Ammon's horn (tissue), 1 donor: Measurements from ENCODE around the gene HSD3B7.
A peak's percentile ranks its signal among the peaks of the same experiment; 100 is the strongest.

Experiments used
- DNase-seq: peaks from one replicate; pipeline ENCODE4 v3.0.0-alpha.2; 2016; ENCODE audit warnings: low spot score

HSD3B7 gene

DNA sequence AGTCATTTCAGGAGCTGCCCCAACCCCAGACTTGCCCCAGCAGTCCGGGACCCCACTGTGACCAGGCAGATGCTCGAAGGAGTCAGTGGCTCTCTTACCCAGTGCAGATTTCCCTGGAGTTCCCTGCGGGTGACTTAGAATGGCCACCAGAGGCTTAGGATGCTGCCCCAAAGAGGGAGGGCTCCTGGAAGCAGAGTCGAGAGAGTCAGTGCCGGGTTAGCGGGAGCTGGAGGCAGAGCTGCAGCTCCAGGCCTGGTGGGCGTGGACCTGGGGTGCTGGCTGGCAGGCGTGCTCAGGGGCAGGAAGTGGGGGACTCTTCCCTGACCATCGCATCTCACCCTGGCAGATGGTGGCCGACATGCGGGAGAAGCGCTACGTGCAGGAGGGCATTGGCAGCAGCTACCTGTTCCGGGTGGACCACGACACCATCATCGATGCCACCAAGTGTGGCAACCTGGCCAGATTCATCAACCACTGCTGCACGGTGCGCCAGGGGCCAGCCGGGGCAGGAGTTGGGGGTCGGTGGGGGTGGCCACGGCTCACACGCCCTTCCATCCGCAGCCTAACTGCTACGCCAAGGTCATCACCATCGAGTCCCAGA lies 1.6 kb upstream of the HSD3B7 start:
- DNase-seq = no peak

- DNase-seq = no peak
Observed at GRCh38 chr16:30983898-30984610, 953 bp upstream of the HSD3B7 start.

GRCh38 chr16:30985401-30986128 lies 558 bp downstream of the HSD3B7 start:
- DNase-seq = no peak

GRCh38 chr16:30986129-30986991 lies 1.4 kb downstream of the HSD3B7 start:
- no peak for DNase-seq

DNA sequence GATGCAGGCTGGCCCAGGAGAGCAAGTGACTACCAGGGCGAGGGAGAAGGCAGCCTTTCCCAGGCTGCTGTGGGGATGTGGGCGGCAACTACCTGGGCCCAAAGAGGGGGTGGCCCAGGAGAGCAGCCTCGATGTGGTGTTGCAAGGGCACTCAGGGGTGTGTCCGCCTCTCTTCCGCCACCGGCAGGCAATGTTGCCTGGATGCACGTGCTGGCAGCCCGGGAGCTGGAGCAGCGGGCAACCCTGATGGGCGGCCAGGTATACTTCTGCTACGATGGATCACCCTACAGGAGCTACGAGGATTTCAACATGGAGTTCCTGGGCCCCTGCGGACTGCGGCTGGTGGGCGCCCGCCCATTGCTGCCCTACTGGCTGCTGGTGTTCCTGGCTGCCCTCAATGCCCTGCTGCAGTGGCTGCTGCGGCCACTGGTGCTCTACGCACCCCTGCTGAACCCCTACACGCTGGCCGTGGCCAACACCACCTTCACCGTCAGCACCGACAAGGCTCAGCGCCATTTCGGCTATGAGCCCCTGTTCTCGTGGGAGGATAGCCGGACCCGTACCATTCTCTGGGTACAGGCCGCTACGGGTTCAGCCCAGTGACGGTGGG lies 2.7 kb downstream of the HSD3B7 start:
- no peak for DNase-seq

DNA sequence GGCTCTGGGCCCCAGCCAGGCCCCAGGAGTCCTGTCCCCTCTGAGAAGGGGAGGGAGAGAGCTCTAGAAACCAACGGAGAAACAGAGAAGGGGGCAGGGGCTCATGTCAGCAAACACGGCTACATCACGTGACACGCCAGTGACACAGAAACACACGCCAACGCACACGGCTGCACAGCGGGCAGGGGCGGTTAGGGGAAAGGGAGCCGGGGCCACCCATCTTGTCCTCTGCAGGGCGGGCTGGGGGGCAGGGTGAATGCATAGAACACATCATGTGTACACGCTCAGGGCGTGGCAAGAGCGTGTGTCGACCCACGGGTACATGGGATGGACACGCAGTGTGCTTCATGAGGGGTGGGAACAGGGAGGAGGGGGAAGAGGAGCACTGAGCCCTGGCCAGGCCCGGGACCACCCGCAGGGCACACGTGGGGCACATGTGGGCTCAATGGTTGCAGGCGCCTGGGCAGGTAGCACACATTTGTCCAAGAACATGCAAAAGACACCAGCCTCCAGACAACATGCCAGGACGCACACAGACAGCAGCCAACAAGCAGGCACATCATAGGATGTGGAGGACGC lies 4.6 kb downstream of the HSD3B7 start:
- no peak for DNase-seq

- no peak for DNase-seq
Observed at GRCh38 chr16:30990105-30990504, 5.1 kb downstream of the HSD3B7 start.

GRCh38 chr16:30991052-30991451 lies 6.0 kb downstream of the HSD3B7 start:
- DNase-seq = no peak

GRCh38 chr16:30992276-30992780 lies 7.3 kb downstream of the HSD3B7 start:
- no peak for DNase-seq

GRCh38 chr16:30992931-30993816 lies 8.2 kb downstream of the HSD3B7 start:
- DNase-seq = no peak

DNA sequence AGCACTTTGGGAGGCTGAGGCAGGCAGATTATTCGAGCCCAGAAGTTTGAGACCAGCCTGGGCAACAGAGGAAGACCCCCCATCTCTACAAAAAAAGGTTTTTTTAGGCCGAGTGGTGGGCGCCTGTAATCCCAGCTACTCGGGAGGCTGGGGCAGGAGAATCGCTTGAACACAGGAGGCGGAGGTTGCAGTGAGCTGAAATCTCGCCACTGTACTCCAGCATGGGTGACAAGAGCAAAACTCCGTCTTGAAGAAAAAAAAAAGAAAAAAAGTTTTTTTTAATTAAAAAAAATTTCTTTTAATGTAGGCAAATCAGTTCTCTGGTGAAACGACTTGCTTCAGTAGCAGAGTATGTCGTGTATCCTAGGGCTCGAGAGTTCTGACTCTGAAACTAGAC lies 10.9 kb downstream of the HSD3B7 start:
- no peak for DNase-seq

GRCh38 chr16:30996324-30996984 lies 11.4 kb downstream of the HSD3B7 start:
- DNase-seq = no peak

GRCh38 chr16:30996985-30997724 lies 12.1 kb downstream of the HSD3B7 start:
- peak; percentile 35 for DNase-seq

DNA sequence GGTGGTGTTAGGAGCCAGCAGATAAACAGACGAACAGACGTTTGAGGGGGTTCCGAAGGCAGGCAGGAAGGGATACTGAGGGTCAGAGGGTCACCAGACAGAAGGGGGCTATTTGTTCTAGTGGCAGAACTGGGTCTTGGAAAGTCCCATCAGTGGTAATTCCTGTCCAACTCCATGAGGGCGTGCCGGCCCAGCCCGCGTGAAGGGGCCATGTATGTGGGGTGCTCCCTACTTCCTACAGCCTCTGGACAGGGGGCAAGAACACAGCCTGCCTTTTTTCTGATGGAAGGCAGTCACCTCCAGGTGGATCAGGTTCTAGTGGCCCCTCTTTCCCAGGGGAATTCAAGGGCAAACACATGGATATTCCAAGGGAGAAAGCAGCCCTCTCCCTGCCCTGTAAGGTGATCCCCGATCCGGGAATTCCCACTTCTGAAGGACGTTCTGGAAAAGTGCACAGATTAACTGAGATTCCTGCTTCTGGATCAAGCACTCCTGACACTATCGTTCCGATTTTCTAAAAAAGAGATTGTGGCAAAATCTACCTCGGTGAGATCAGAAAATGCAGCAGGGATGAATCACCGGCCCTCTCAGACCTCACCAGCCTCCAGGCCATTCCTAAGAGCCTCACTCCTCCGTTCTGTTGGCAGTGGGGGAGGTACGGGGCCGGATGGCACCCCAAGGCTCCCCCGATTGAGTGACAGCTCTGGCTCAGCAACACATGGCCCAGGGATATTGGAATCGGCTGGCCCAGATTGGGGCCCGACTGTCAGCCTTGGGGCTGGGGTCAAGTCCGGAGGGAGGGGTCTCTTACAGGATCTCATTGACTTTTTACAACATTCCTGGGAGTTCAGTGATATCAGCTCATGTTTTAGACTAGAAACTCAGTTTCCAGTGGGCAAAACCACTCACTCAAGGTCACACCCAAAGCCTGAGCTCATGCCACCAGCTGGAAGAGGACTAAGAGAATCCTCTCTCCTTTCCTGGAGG lies 13.0 kb downstream of the HSD3B7 start:
- no peak for DNase-seq

DNA sequence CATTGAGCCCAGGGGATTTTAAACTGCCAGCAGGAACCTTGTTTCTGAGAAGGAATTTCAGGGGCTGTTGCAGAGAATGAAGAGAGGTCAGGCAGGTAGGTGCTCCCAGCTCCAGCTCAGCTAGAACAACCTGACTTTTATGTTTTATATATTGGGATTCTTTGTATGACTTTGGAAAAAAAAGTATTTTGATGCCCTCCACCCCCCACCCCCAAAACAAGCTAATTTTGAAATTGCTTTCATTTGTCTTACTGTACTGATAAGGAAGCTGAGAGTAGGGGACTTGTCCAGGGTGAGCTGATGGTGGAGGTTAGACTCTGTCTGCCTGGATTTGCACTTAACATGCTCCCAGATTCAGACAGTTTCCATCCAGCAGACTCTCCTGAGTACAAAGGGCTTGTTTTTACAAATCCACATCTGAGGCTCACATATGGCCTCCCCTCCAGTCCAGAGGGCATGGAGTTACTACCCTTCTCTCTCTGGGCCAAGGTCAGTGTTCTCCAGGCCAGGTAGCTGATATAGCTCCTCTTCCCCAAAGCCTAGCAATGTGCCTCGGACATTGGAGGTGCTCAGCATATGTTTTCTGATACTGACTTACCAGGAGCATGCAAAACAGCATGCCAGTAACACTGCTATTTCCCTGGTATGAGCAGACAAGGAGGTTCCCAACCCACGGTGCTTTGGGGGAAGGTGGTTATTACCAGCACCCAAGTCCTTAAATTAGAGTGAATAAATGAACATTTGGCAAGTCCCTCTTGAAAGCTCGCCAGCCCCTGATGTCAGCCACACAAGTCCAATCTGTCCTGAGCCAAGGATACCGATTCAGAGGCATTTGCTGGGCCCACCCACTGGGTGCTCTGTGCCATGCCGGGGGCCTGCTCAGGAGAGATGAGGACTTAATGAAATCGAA lies 14.1 kb downstream of the HSD3B7 start:
- DNase-seq = no peak

DNA sequence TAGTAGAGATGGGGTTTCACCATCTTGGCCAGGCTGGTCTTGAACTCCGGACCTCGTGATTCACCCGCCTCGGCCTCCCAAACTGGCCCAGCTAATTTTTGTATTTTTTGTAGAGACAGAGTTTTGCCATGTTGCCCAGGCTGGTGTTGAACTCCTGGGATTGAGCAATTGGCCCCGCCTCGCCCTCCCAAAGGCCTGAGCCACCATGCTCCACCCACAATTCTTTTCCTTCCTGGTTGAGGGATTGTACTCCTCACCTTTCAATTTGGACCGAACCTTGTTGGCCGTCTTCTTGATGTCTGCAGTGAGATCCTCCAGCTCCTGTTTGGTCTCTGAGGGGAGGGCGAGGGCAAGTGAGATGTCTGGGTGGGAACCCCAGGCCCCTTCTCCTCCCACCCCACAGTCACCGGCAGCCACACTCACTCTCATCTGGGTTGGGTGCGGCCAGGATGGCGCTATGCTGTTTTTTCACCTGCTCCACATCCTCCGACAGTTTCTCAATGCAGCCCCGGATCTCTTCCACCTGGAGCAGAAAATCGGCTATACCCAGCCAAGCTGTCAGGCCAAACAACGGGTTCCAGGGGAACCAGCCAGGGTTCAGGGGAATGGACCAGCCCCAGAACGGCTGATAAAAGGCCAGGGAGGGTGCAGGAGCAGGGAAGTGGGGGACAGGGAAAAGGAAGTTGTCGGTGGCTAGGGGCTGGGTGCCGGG lies 15.8 kb downstream of the HSD3B7 start:
- no peak for DNase-seq
